ENCODE data around the gene SPTBN1. TPM values are rescaled to one million over a fixed set of nuclear protein-coding genes. Genes with fewer than 3 reads are reported as not detected.

The SPTBN1 gene
- total and polyA plus RNA-seq, 2 of the 13 experiments (the other 11 are each of a cell fraction or from before 2014, with no cell fraction given), result 123 to 299 TPM

- POLR2A ChIA-PET, result interaction anchor here (2.6 kb wide), 1 partner anchor 13 kb away, joined by 8 read pairs; no protein-coding TSS in a partner anchor
- in situ Hi-C loops (cut with HindIII; ENCODE audit: extremely low pct_ligation_motif_present, low pct_unique_long_range_greater_than_20kb), result no loop called here
- no peak overlapping the region for H3K9ac ChIP-seq (ENCODE audit: insufficient read depth, low read depth, low read length)
- TF ChIP-seq ZNF280B (CRISPR knock-in tag; IDR thresholded peaks at IDR 0.05; ENCODE audit: borderline replicate concordance), result no peak
- TF ChIP-seq DBP (CRISPR knock-in tag; IDR thresholded peaks at IDR 0.05; ENCODE audit: not compliant biosample characterization), result no peak
- no peak for TF ChIP-seq LRRFIP1 (CRISPR knock-in tag; conservative IDR thresholded peaks at IDR 0.05)
- TF ChIP-seq ZBTB21 (CRISPR knock-in tag; IDR thresholded peaks at IDR 0.05), result no peak
- TF ChIP-seq ZNF484 (CRISPR knock-in tag; IDR thresholded peaks at IDR 0.05; ENCODE audit: borderline replicate concordance, low read depth), result no peak
- TF ChIP-seq AHDC1 (CRISPR knock-in tag; IDR thresholded peaks at IDR 0.05; ENCODE audit: borderline replicate concordance), result no peak
- no peak for TF ChIP-seq ZNF260 (CRISPR knock-in tag; IDR thresholded peaks at IDR 0.05; ENCODE audit: borderline replicate concordance, low read depth)
- TF ChIP-seq REST (IDR thresholded peaks at IDR 0.05; ENCODE audit: borderline replicate concordance in 1 of 2, low read depth in 1 of 2, low read length in 2 of 2), result no peak
Observed at GRCh38 chr2:54605836-54606235, 149.7 kb downstream of the SPTBN1 start.

More at GRCh38 chr2:54605836-54606235, 149.7 kb downstream of the SPTBN1 start:
- H3K36me3 ChIP-seq (replicated peaks in 1 of 2; ENCODE audit: control insufficient read depth in 1 of 2, insufficient read depth in 2 of 2, low read length in 2 of 2), result peaks cover 24 to 68% of the 10 kb centered on the region in 2 experiments
- WGBS (ENCODE audit: low lambda C conversion rate), result 96% methylated on average over 3 of the region's 3 CpGs
- H3K4me3 ChIP-seq (replicated peaks in 1 of 3; ENCODE audit: insufficient read depth in 1 of 3, low read depth in 2 of 3, low read length in 3 of 3), result no peak overlapping the region
- no peaks in the 10 kb centered on the region for H3K27me3 ChIP-seq (ENCODE audit: control insufficient read depth in 1 of 2, insufficient read depth in 2 of 2, low read length in 2 of 2)
- no TSS peak for BruUV-seq (replicated peaks)
- CTCF ChIA-PET (ENCODE audit: low intra/inter-chr PET ratio, low total read pairs), result no interaction called here
- no peak overlapping the region for H2AFZ ChIP-seq (ENCODE audit: low read length)
- H3K4me2 ChIP-seq (ENCODE audit: low read depth, low read length), result no peak overlapping the region
- intact Hi-C loops (cut with micrococcal nuclease; ENCODE audit: unreplicated experiment), result no loop called here
- H3K9me3 ChIP-seq (ENCODE audit: low read length), result no peaks in the 10 kb centered on the region
- H4K20me1 ChIP-seq (ENCODE audit: insufficient read depth, low read length), result peaks cover 100% of the 10 kb centered on the region
- FAIRE-seq (no peak), DNase-seq (ENCODE audit: low spot score) (no peak), ATAC-seq (no peak)
- no peak overlapping the region for H3K27ac ChIP-seq (ENCODE audit: extremely low read length, insufficient read depth, low read length)
- H3K4me1 ChIP-seq (ENCODE audit: insufficient read depth, low read length), result peaks cover 83% of the 10 kb centered on the region
- peaks cover 100% of the 10 kb centered on the region for H3K79me2 ChIP-seq (ENCODE audit: insufficient read depth, low read length)
